Keratinocyte (primary cell): ENCODE results near the gene LTV1. TPM values are rescaled to one million over a fixed set of nuclear protein-coding genes. Genes with fewer than 3 reads are reported as not detected.

Experiments
- DNase-seq: peaks from one replicate; pipeline ENCODE4 v3.0.0-alpha.2; 2011; ENCODE audit warnings: low read depth, missing footprints, low spot score
- FAIRE-seq: peaks from 2 replicates; lab custom pipeline; 2011; peaks lifted over from hg19 to GRCh38; lab: Jason Lieb, UNC
- H2AFZ ChIP-seq: 2 replicates; pipeline ENCODE4 v1.6.0; 2012; ENCODE audit warnings: low read length, control low read depth, inconsistent platforms; ENCODE audit not compliant: control insufficient read depth
- H3K27ac ChIP-seq: 2 replicates; pipeline ENCODE4 v1.5.1; 2011; ENCODE audit warnings: low read length; ENCODE audit not compliant: control insufficient read depth, insufficient read depth
- H3K27me3 ChIP-seq: 3 replicates; pipeline ENCODE4 v1.6.0; 2011; ENCODE audit warnings: low read length; ENCODE audit not compliant: control insufficient read depth, insufficient read depth; ENCODE audit errors: extremely low read depth
- H3K36me3 ChIP-seq, 2 experiments: 2 replicates in 1 of 2; 3 replicates in 1 of 2; pipeline ENCODE4 v1.5.1; 2011; ENCODE audit warnings: low read length in 2 of 2, mild to moderate bottlenecking in 1 of 2; ENCODE audit not compliant: control insufficient read depth in 2 of 2, insufficient read depth in 2 of 2; ENCODE audit errors: extremely low read depth in 1 of 2
- H3K4me1 ChIP-seq: 3 replicates; pipeline ENCODE4 v1.5.1; 2011; ENCODE audit warnings: low read length; ENCODE audit not compliant: control insufficient read depth, insufficient read depth; ENCODE audit errors: extremely low read depth
- H3K4me2 ChIP-seq: 3 replicates; pipeline ENCODE4 v1.6.0; 2011; ENCODE audit warnings: low read depth, low read length; ENCODE audit not compliant: control insufficient read depth, insufficient read depth; ENCODE audit errors: extremely low read depth
- H3K4me3 ChIP-seq, 3 experiments: fragments of 200-600 bp in 1 of 3; sonication (generic) in 1 of 3; 2 replicates in 2 of 3; 3 replicates in 1 of 3; pipeline ENCODE4 v1.5.1; 2011 to 2016; ENCODE audit warnings: low read length in 3 of 3, mild to moderate bottlenecking in 3 of 3, control low read depth in 2 of 3, inconsistent platforms in 1 of 3, low read depth in 1 of 3, mixed read lengths in 1 of 3, mixed run types in 1 of 3, moderate library complexity in 1 of 3; ENCODE audit not compliant: control insufficient read depth in 2 of 3, insufficient read depth in 2 of 3; ENCODE audit errors: extremely low read depth in 1 of 3
- H3K79me2 ChIP-seq: 2 replicates; pipeline ENCODE4 v1.6.0; 2012; ENCODE audit warnings: low read length; ENCODE audit not compliant: control insufficient read depth, insufficient read depth
- H3K9ac ChIP-seq: 3 replicates; pipeline ENCODE4 v1.6.0; 2011; ENCODE audit warnings: low read length; ENCODE audit not compliant: control insufficient read depth, insufficient read depth; ENCODE audit errors: extremely low read depth
- H3K9me1 ChIP-seq: 3 replicates; pipeline ENCODE4 v1.6.0; 2011; ENCODE audit warnings: low read length; ENCODE audit not compliant: control insufficient read depth, insufficient read depth; ENCODE audit errors: extremely low read depth
- H3K9me3 ChIP-seq: 2 replicates; pipeline ENCODE4 v1.5.1; 2012; ENCODE audit warnings: low read depth, low read length; ENCODE audit not compliant: control insufficient read depth
- H4K20me1 ChIP-seq: 3 replicates; pipeline ENCODE4 v1.6.0; 2011; ENCODE audit warnings: low read length; ENCODE audit not compliant: control insufficient read depth, insufficient read depth; ENCODE audit errors: extremely low read depth
- CTCF ChIP-seq, 3 experiments: IDR thresholded peaks in 1 of 3; conservative IDR thresholded peaks in 1 of 3; optimal IDR thresholded peaks in 1 of 3; 2 replicates in 2 of 3; 3 replicates in 1 of 3; pipeline versions ENCODE3 to v1.5.1; 2011; ENCODE audit warnings: low read length in 3 of 3, mild to moderate bottlenecking in 3 of 3, moderate library complexity in 2 of 3, control low read depth in 1 of 3, inconsistent platforms in 1 of 3; ENCODE audit not compliant: insufficient read depth in 2 of 3; ENCODE audit errors: extremely low read depth in 1 of 3
- EZH2 ChIP-seq: IDR thresholded peaks from one replicate; pipeline ENCODE4 v1.6.1; 2012; ENCODE audit warnings: inconsistent platforms, mild to moderate bottlenecking, low read length, moderate library complexity
- dilution Hi-C: fragments of 300-500 bp; cut with MboI; formaldehyde crosslinking; loops from one replicate; pipeline ENCODE4 v1.7.0; 2020; ENCODE audit warnings: low sequenced_read_pairs; ENCODE audit not compliant: extremely low pct_ligation_motif_present
- polyA plus RNA-seq, 5 experiments: library from polyadenylated mRNA; depleted of rRNA in 3 of 5; stranded (reverse) in 3 of 5; stranded (forward) in 1 of 5; unstranded in 1 of 5; fragments of >200 nt; gene quantifications; 1 replicate in 1 of 5; 2 replicates in 3 of 5; 3 replicates in 1 of 5; pipeline versions ENCODE4 v1.2.1 to v1.2.3, GENCODE V29; 2011 to 2012; ENCODE audit warnings: missing spikeins in 2 of 5, low read depth in 1 of 5, low replicate concordance in 1 of 5

The LTV1 gene
- polyA plus RNA-seq, 1 donor (not counting 4 experiments of a cell fraction or from before 2014, with no cell fraction given): 35.2 TPM

- H3K36me3 ChIP-seq: no peaks in the 10 kb centered on the region
- no peaks in the 10 kb centered on the region for H3K9me3 ChIP-seq
- FAIRE-seq: no peak
- dilution Hi-C loops: no loop called here
- H3K9ac ChIP-seq: no peak overlapping the region
- DNase-seq: no peak
- H3K4me3 ChIP-seq: no peak overlapping the region
- H3K9me1 ChIP-seq: no peaks in the 10 kb centered on the region
- no peak overlapping the region for H2AFZ ChIP-seq
- H3K4me2 ChIP-seq: no peak overlapping the region
- no peaks in the 10 kb centered on the region for H3K4me1 ChIP-seq
- TF ChIP-seq EZH2 (no peak), CTCF (optimal IDR thresholded peaks at IDR 0.05 in 1 of 3, IDR thresholded peaks at IDR 0.05 in 1 of 3, conservative IDR thresholded peaks at IDR 0.05 in 1 of 3; ENCODE audit: extremely low read depth in 1 of 3, insufficient read depth in 2 of 3, low read length in 3 of 3) (no peak)
- H4K20me1 ChIP-seq: no peaks in the 10 kb centered on the region
- H3K79me2 ChIP-seq: no peaks in the 10 kb centered on the region
- no peak overlapping the region for H3K27ac ChIP-seq
- no peaks in the 10 kb centered on the region for H3K27me3 ChIP-seq
Observed at GRCh38 chr6:143802833-143803565, 40.1 kb upstream of the LTV1 start.

DNA sequence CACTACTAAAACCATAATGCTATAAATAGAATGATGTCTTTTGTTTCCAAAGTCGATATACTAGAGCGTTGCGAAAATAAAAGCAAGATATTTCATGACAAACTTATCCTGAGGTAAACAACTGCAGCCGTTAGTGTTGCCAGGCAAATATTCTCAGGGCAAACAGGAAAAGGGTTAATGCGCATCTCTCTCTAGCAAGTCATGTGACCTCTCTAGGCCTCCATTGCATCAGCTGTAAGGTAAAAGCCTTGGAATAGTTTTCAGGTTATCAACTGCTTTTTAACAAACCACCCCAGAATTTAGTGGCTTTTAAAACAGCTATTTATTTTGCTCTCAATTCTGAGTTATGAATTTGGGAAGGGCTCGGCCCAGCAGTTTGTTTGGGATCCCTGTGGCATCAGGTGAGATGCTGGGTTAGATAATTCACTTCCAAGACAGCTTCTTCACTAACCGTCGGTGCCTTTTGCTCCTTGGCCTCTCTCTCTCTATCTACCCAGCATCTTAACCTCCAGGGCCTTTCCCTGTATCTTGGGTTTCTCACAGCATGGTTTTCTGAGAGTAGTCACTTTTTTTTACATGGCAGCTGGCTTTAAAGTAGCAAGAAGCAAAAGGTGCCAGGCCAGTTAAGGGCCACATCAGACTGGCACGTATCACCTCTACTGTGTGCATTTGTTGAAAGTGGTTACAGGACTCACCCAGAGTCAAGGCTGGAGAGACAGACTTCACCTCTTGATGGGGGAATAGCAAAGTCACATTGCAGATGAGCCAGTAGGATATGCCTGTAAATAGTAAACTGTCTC is 39.2 kb upstream of the LTV1 start:
- Histone ChIP-seq H3K36me3 (no peaks in the 10 kb centered on the region), H3K9me1 (no peaks in the 10 kb centered on the region), H3K4me3 (no peak overlapping the region), H3K79me2 (no peaks in the 10 kb centered on the region), H3K4me1 (no peaks in the 10 kb centered on the region), H3K4me2 (no peak overlapping the region), H2AFZ (no peak overlapping the region), H4K20me1 (no peaks in the 10 kb centered on the region), H3K9ac (no peak overlapping the region), H3K9me3 (no peaks in the 10 kb centered on the region), H3K27ac (no peak overlapping the region), H3K27me3 (no peaks in the 10 kb centered on the region)
- dilution Hi-C loops: no loop called here
- TF ChIP-seq CTCF (optimal IDR thresholded peaks at IDR 0.05 in 1 of 3, IDR thresholded peaks at IDR 0.05 in 1 of 3, conservative IDR thresholded peaks at IDR 0.05 in 1 of 3; ENCODE audit: extremely low read depth in 1 of 3, insufficient read depth in 2 of 3, low read length in 3 of 3) (no peak), EZH2 (no peak)
- DNase-seq (no peak), FAIRE-seq (no peak)
